Activated T-cell treated with anti-CD3 and anti-CD28 coated beads, Interleukin-2, amount 50 U/mL, for 1 hour (primary cell): ENCODE data around the gene MAP3K9.

Source experiments
- DNase-seq: peaks from one replicate; pipeline ENCODE4 v3.0.0-alpha.2; 2020

Gene MAP3K9

DNA sequence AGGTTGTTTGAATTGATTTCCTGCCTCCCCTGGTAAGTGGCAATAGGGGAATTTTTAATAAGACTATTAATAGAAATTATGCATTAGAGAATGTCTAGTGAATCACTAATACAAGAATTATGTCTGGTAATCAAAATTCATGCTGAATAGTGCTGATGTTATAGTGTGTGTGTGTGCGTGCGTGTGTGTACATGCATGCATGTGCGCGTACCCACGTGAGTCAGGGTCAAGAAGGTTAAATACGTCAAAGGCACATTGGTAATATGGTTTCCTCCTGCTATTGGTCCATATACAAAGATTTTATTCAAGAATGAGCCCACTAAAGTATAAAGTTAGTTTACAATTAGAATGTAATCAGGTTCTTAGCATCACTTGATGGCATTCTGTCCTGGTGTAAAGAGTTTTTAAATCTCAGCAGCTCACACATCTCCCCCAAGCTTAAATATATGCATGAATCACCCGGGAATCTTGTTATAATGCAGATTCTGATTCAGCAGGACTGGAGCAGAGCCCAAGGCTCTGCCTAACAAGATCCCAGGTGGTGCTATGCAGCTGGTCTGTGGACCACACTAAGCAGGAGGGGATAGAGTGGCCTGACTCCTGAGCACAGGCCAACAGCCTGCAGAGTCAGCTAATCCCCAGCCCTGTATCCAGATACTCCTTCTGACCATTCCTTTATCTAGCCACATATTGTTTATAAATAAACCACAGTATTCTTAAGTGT lies 123.7 kb downstream of the MAP3K9 start:
- no peak for DNase-seq

DNA sequence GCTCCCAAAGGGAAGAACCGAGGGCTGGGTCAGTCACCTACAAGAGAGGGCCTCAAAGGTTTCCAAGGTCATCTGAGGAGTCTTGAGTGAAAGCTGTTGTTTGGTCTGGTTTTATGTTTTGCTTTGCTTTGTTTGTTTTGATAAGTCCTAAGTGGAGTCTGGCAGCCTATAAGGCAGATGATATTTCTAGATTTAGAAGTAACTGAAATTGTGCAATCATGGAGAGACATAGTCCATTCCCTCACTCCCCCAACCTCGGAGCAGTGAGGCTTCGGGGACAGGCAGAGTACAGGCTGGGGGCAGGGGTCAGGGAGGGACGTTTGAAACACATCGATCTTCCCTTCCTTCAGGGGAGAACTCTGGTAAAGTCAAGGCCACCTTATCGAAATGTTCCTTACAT lies 125.3 kb downstream of the MAP3K9 start:
- no peak for DNase-seq

DNA sequence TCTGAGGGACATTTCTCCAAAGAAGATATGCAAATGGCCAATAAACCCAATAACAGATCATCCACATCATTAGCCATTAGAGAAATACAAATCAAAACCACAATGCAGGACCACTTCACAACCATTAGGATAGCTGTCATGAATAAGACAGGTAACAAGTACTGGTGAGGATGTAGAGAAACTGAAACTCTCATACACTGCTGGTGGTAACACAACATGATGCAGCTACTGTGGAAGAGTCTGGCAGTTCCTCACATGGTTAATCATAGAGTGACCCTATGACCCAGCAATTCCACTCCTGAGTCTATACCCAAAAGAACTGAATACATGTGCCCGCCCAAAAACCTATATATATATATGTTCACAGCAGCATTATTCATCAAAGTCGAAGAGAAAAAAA lies 128.6 kb downstream of the MAP3K9 start:
- DNase-seq: no peak

DNA sequence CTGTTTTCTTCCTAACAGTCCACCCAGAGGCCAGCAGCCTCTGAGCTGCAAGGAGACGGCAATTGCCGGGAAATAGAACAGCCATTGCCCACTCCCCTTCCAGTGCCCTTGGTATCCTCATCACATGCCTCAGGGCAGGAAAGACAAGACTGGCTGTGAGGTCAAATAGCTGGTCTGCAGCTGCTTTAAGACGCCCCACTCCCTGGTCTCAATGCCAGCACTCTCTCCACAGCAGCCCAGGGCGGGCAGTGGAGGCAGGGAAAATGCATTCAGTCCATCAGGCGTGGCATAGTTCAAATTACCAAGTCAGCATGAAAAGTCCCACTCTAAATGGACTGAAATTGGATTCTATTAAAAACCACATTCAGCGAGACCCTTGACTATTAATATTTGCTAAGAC lies 132.0 kb downstream of the MAP3K9 start:
- DNase-seq: no peak
